Calu3 (cell line): ENCODE measurements around the gene FYN. TPM values are rescaled to one million over a fixed set of nuclear protein-coding genes. Genes with fewer than 3 reads are reported as not detected.

Experiments
- BruUV-seq: library from RNA; stranded (reverse); fragments of 400-500 nt; replicated peaks from 2 replicates; lab custom pipeline; 2021; lab: Mats Ljungman, UMichigan
- CTCF ChIA-PET: fragments of 300-600 bp; sonication (Branson Sonifier 250); formaldehyde crosslinking; loops from one replicate; lab custom pipeline; 2022; ENCODE audit warnings: antibody characterized with exemption; lab: Charles Lee
- DNase-seq: peaks from one replicate; pipeline ENCODE4 v3.0.0; 2022
- H3K27ac Mint-ChIP-seq: one replicate; pipeline ENCODE4 v1.8.0; 2022; ENCODE audit warnings: mixed read lengths; ENCODE audit not compliant: unreplicated experiment
- H3K27me3 Mint-ChIP-seq: one replicate; pipeline ENCODE4 v1.8.0; 2022; ENCODE audit warnings: mixed read lengths; ENCODE audit not compliant: unreplicated experiment
- H3K36me3 Mint-ChIP-seq: one replicate; pipeline ENCODE4 v1.8.0; 2022; ENCODE audit warnings: mild to moderate bottlenecking, moderate library complexity, mixed read lengths; ENCODE audit not compliant: insufficient read depth, unreplicated experiment
- H3K4me1 Mint-ChIP-seq: one replicate; pipeline ENCODE4 v1.8.0; 2022; ENCODE audit warnings: mild to moderate bottlenecking, low read depth, mixed read lengths; ENCODE audit not compliant: unreplicated experiment
- H3K4me3 Mint-ChIP-seq: one replicate; pipeline ENCODE4 v1.8.0; 2022; ENCODE audit warnings: mild to moderate bottlenecking, low read depth, moderate library complexity, mixed read lengths; ENCODE audit not compliant: unreplicated experiment
- H3K9me3 Mint-ChIP-seq: one replicate; pipeline ENCODE4 v1.8.0; 2022; ENCODE audit warnings: low read depth, mixed read lengths; ENCODE audit not compliant: unreplicated experiment
- intact Hi-C: fragments of 100-400 bp; cut with micrococcal nuclease; formaldehyde crosslinking; loops from one replicate; pipeline ENCODE4 v1.10.0; 2022; ENCODE audit not compliant: unreplicated experiment
- total RNA-seq: library from RNA; stranded (reverse); gene quantifications from 2 replicates; pipeline ENCODE4 v1.2.3, GENCODE V29; 2022
- TF ChIP-seq, protein P1 (sequence below): fragments of 200-600 bp; IDR thresholded peaks from one replicate; pipeline ENCODE4 v1.8.0; 2022; ENCODE audit warnings: antibody characterized with exemption; ENCODE audit not compliant: unreplicated experiment

FYN gene
- total RNA-seq, 1 experiment from 2014 or later, result 61.0 TPM

DNA sequence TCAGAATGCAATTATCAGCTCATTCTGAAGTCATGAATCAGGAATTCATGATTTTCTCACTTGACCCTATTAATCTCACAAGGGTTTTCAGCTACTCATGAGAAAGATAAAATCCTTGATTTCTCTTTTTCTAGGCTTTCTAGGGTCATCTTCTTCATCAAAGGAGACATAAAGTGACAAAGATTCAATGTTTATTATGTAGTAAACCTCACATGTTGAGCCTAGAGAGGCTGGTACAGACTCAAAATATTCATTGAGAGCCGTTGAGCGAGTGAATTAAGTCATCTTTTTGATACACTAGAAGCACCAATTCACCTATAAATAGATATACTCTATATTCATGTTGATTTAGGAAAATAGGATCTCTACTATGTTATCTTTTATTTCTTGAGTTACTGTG is 162.8 kb downstream of the FYN start:
- Mint-ChIP-seq H3K4me1 (peaks cover 15% of the 10 kb centered on the region), H3K4me3 (no peak overlapping the region), H3K27ac (no peak overlapping the region), H3K36me3 (no peaks in the 10 kb centered on the region), H3K27me3 (no peaks in the 10 kb centered on the region), H3K9me3 (no peaks in the 10 kb centered on the region)
- intact Hi-C loops, result loop anchor here (1.0 to 2.0 kb wide), 4 partner anchors 160 to 333 kb away; no protein-coding TSS in a partner anchor
- CTCF ChIA-PET, result interaction anchor here (0.6 to 1.8 kb wide), 3 partner anchors 273 to 332 kb away, joined by 3 to 13 read pairs (median 3); no protein-coding TSS in a partner anchor
- no TSS peak for BruUV-seq
- TF ChIP-seq, protein P1, sequence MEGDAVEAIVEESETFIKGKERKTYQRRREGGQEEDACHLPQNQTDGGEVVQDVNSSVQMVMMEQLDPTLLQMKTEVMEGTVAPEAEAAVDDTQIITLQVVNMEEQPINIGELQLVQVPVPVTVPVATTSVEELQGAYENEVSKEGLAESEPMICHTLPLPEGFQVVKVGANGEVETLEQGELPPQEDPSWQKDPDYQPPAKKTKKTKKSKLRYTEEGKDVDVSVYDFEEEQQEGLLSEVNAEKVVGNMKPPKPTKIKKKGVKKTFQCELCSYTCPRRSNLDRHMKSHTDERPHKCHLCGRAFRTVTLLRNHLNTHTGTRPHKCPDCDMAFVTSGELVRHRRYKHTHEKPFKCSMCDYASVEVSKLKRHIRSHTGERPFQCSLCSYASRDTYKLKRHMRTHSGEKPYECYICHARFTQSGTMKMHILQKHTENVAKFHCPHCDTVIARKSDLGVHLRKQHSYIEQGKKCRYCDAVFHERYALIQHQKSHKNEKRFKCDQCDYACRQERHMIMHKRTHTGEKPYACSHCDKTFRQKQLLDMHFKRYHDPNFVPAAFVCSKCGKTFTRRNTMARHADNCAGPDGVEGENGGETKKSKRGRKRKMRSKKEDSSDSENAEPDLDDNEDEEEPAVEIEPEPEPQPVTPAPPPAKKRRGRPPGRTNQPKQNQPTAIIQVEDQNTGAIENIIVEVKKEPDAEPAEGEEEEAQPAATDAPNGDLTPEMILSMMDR, result no peak
- DNase-seq, result no peak

DNA sequence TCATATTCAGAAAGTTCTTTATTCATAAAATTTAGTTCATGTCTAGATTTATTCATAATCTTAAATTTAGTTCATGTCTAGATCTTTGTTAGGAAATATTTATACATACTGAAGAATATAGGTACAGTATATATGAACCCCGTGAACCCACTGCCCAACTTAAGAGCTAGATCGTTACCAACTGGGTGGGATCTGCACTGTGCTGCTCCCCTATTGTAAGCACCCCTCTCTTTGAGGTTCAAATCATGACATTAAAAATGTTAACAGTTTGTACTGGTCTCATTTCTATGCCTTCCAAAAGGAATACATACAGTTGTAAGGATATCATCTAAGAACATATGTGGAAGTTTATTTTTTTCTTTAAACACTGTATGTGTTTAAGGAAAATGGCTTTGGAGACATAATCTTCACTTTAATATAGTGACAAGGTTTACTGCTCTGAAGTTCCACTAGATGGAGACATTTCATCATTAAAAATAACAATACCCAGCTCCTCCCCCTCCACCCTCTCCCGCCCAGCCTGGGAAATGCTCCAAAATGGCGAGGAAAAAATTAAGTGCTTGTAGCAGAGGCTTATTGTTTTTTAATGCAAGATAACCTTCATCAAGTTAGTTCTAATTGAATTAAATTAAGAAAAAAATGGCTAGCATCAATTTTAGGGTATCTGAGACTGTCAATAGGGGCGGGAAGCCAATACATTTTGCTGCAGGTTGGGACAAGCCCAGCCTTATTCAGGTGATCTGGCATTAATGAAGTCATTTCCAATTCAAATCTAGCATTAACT is 163.4 kb downstream of the FYN start:
- no TSS peak for BruUV-seq
- Mint-ChIP-seq H3K9me3 (no peaks in the 10 kb centered on the region), H3K4me1 (peaks cover 15% of the 10 kb centered on the region), H3K27me3 (no peaks in the 10 kb centered on the region), H3K27ac (no peak overlapping the region), H3K4me3 (no peak overlapping the region), H3K36me3 (no peaks in the 10 kb centered on the region)
- TF ChIP-seq, protein P1, result peak; percentile 75
- intact Hi-C loops, result loop anchor here (1.0 to 2.0 kb wide), 4 partner anchors 161 to 333 kb away; no protein-coding TSS in a partner anchor
- DNase-seq, result peak; percentile 59
- CTCF ChIA-PET, result interaction anchor here (0.5 to 1.8 kb wide), 4 partner anchors 9 to 333 kb away, joined by 3 to 13 read pairs (median 3); no protein-coding TSS in a partner anchor

DNA sequence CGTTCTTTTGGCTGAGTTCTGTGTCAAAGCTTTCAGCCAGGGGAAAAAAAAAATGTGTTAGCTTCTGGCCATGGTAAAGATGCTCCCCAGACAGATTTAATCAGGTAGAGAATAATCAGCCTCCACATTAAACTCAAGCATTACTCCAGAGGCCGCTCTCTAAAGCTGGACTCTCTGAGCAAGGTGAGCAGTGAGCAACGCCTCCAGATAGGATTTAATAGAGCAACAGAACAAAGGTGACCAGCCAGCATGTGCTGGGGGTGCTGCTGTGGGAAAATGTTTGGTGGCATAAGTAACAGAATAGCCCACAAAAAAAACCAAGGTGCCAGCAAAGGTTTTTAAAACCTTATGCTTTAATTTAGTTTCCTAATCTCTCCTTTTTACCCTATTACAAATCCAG is 164.1 kb downstream of the FYN start:
- Mint-ChIP-seq H3K27ac (no peak overlapping the region), H3K4me1 (peaks cover 15% of the 10 kb centered on the region), H3K27me3 (no peaks in the 10 kb centered on the region), H3K36me3 (no peaks in the 10 kb centered on the region), H3K4me3 (no peak overlapping the region), H3K9me3 (no peaks in the 10 kb centered on the region)
- DNase-seq, result no peak
- intact Hi-C loops, result no loop called here
- TF ChIP-seq, protein P1, result no peak
- no TSS peak for BruUV-seq
- CTCF ChIA-PET, result interaction anchor here (1.8 kb wide), 1 partner anchor 334 kb away, joined by 13 read pairs; no protein-coding TSS in a partner anchor

DNA sequence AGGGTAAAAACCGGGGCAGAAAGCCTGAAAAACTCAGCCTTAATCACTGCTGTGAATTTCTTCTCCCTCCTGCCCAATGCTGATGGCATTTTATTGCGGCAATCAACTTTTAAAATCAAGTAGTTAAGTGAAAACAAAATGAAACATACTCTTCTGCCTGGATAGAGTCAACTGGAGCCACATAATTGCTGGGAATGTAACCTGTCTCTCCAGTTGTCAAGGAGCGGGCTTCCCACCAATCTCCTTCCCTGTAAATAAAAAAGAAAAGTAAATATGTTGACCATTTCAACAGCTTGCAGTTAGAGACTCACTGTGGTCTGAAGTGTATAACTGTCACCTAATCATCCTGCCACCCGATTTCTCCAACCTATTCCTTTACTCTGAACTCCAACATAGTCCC is 165.5 kb downstream of the FYN start:
- intact Hi-C loops, result no loop called here
- CTCF ChIA-PET, result no interaction called here
- Mint-ChIP-seq H3K4me3 (no peak overlapping the region), H3K4me1 (peaks cover 15% of the 10 kb centered on the region), H3K9me3 (no peaks in the 10 kb centered on the region), H3K27me3 (no peaks in the 10 kb centered on the region), H3K36me3 (no peaks in the 10 kb centered on the region), H3K27ac (no peak overlapping the region)
- TF ChIP-seq, protein P1, result no peak
- no TSS peak for BruUV-seq
- no peak for DNase-seq
